Smooth muscle cell (in vitro differentiated cells): ENCODE data around the gene LINC01488. TPM values are rescaled to one million over a fixed set of nuclear protein-coding genes. Genes with fewer than 3 reads are reported as not detected.

Experiments
- DNase-seq: peaks from one replicate; lab custom pipeline; 2025; ENCODE audit not compliant: unreplicated experiment; lab: John Stamatoyannopoulos, UW
- H2AFZ ChIP-seq: fragments of 200-600 bp; sonication (generic); 2 replicates; pipeline ENCODE4 v1.6.0; 2016; ENCODE audit warnings: antibody characterized with exemption, low read depth, mild to moderate bottlenecking
- H3F3A ChIP-seq: fragments of 200-600 bp; sonication (generic); 2 replicates; pipeline ENCODE4 v1.6.0; 2017; ENCODE audit warnings: antibody characterized with exemption, low read depth
- H3K27ac ChIP-seq: fragments of 200-600 bp; sonication (generic); 2 replicates; pipeline ENCODE4 v1.5.1; 2016; ENCODE audit warnings: low read depth, mild to moderate bottlenecking
- H3K27me3 ChIP-seq: fragments of 200-600 bp; sonication (generic); 2 replicates; pipeline ENCODE4 v1.6.1; 2016; ENCODE audit warnings: low read depth, mild to moderate bottlenecking
- H3K36me3 ChIP-seq: fragments of 200-600 bp; sonication (generic); 2 replicates; pipeline ENCODE4 v1.5.1; 2016; ENCODE audit warnings: low read depth
- H3K4me1 ChIP-seq: fragments of 200-600 bp; sonication (generic); 2 replicates; pipeline ENCODE4 v1.5.1; 2016; ENCODE audit warnings: low read depth
- H3K4me2 ChIP-seq: fragments of 200-600 bp; sonication (generic); 2 replicates; pipeline ENCODE4 v1.6.0; 2016; ENCODE audit warnings: mild to moderate bottlenecking
- H3K4me3 ChIP-seq: fragments of 200-600 bp; sonication (generic); 2 replicates; pipeline ENCODE4 v1.5.1; 2016; ENCODE audit warnings: mild to moderate bottlenecking
- H3K79me2 ChIP-seq: fragments of 200-600 bp; sonication (generic); 2 replicates; pipeline ENCODE4 v1.6.0; 2016; ENCODE audit warnings: low read depth, mild to moderate bottlenecking
- H3K9ac ChIP-seq: fragments of 200-600 bp; sonication (generic); 2 replicates; pipeline ENCODE4 v1.6.0; 2016; ENCODE audit warnings: low read depth
- H3K9me3 ChIP-seq: fragments of 200-600 bp; sonication (generic); replicated peaks from 2 replicates; pipeline ENCODE4 v1.5.1; 2016; ENCODE audit warnings: low read depth
- H4K20me1 ChIP-seq: fragments of 200-600 bp; sonication (generic); 2 replicates; pipeline ENCODE4 v1.6.0; 2016; ENCODE audit warnings: low read depth
- CTCF ChIP-seq: fragments of 200-600 bp; sonication (generic); IDR thresholded peaks from 2 replicates; pipeline ENCODE4 v1.5.1; 2017; ENCODE audit warnings: borderline replicate concordance, mild to moderate bottlenecking, antibody characterized with exemption; ENCODE audit not compliant: insufficient read depth, poor library complexity, severe bottlenecking
- WGBS: methylation state at CpG from one replicate; pipeline ENCODE4 v1.1.7; 2016; ENCODE audit warnings: low lambda C conversion rate; 5-methylcytosine and 5-hydroxymethylcytosine counted together
- polyA plus RNA-seq: library from polyadenylated mRNA; unstranded; fragments of >200 nt; fragmentation: Nextera tagmentation; extraction: Ambion mirVana; gene quantifications from 2 replicates; pipeline ENCODE4 v1.2.1, GENCODE V29; 2016
- total RNA-seq: library from RNA; depleted of rRNA; stranded (reverse); fragments of >200 nt; gene quantifications from 2 replicates; pipeline ENCODE4 v1.2.3, GENCODE V29; 2014

LINC01488 gene
- total and polyA plus RNA-seq, 2 experiments from 2014 or later = not detected

- no peak overlapping the region for H3K4me2 ChIP-seq
- no peak overlapping the region for H3K9ac ChIP-seq
Observed at GRCh38 chr11:69540118-69541000, 58.9 kb downstream of the LINC01488 start.

DNA sequence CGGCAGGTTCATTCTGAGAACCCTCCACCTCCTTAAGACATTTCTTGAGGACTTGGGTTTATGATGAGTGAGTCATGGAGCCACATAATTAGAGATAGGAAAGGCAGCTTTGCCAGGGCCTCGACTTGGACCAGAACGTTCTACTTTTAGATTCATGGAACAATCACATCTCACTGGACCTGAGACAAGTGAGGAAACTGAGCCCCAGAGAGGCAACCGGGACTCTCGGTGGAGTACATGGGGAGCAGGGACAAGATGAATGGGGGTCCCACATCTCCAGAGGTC is 59.5 kb downstream of the LINC01488 start:
- H3K4me2 ChIP-seq = no peak overlapping the region
- no peaks in the 10 kb centered on the region for H3F3A ChIP-seq
- no peak for DNase-seq
- H3K36me3 ChIP-seq = no peaks in the 10 kb centered on the region
- H4K20me1 ChIP-seq = no peaks in the 10 kb centered on the region
- H3K9me3 ChIP-seq = no peaks in the 10 kb centered on the region
- 61% methylated on average over 5 of the region's 5 CpGs for WGBS
- no peak overlapping the region for H2AFZ ChIP-seq
- no peak overlapping the region for H3K4me3 ChIP-seq
- H3K27me3 ChIP-seq = no peaks in the 10 kb centered on the region
- no peaks in the 10 kb centered on the region for H3K79me2 ChIP-seq
- no peak overlapping the region for H3K9ac ChIP-seq
- no peak for TF ChIP-seq CTCF
- H3K4me1 ChIP-seq = no peaks in the 10 kb centered on the region
- no peak overlapping the region for H3K27ac ChIP-seq

More at GRCh38 chr11:69540118-69541000, 58.9 kb downstream of the LINC01488 start:
- H3K4me1 ChIP-seq = no peaks in the 10 kb centered on the region
- no peak overlapping the region for H3K27ac ChIP-seq
- H2AFZ ChIP-seq = no peak overlapping the region
- DNase-seq = no peak
- no peak overlapping the region for H3K4me3 ChIP-seq
- no peak for TF ChIP-seq CTCF
- H3K36me3 ChIP-seq = no peaks in the 10 kb centered on the region
- H3K9me3 ChIP-seq = no peaks in the 10 kb centered on the region
- WGBS = 83% methylated on average over 29 of the region's 30 CpGs
- H4K20me1 ChIP-seq = no peaks in the 10 kb centered on the region
- H3K79me2 ChIP-seq = no peaks in the 10 kb centered on the region
- no peaks in the 10 kb centered on the region for H3K27me3 ChIP-seq
- H3F3A ChIP-seq = no peaks in the 10 kb centered on the region

- Histone ChIP-seq H4K20me1 (no peaks in the 10 kb centered on the region), H3K4me2 (no peak overlapping the region), H3K9ac (no peak overlapping the region), H3K4me1 (no peaks in the 10 kb centered on the region), H3K27me3 (no peaks in the 10 kb centered on the region), H3K36me3 (no peaks in the 10 kb centered on the region), H3K9me3 (no peaks in the 10 kb centered on the region), H3K79me2 (no peaks in the 10 kb centered on the region), H3K27ac (no peak overlapping the region), H3K4me3 (no peak overlapping the region), H3F3A (no peaks in the 10 kb centered on the region), H2AFZ (no peak overlapping the region)
- no peak for DNase-seq
- WGBS = 91% methylated on average over 8 of the region's 8 CpGs
- TF ChIP-seq CTCF = no peak
Observed at GRCh38 chr11:69541501-69542313, 60.2 kb downstream of the LINC01488 start.
